NB4 (cell line): ENCODE measurements around the gene BAHD1.

Source experiments
- DNase-seq: peaks from one replicate; pipeline ENCODE4 v3.0.0; 2010; ENCODE audit warnings: low read depth
- H3K4me3 ChIP-seq: one replicate; pipeline ENCODE4 v1.5.1; 2011; ENCODE audit warnings: mild to moderate bottlenecking, low read depth, low read length, moderate library complexity
- MAX ChIP-seq: IDR thresholded peaks from 2 replicates; pipeline ENCODE4 v1.6.1; 2011; ENCODE audit warnings: low read depth, low read length
- MYC ChIP-seq: IDR thresholded peaks from 2 replicates; pipeline ENCODE4 v1.6.1; 2011; ENCODE audit warnings: low read depth, low read length
- POLR2A ChIP-seq: IDR thresholded peaks from 2 replicates; pipeline ENCODE4 v1.6.1; 2011; ENCODE audit warnings: mild to moderate bottlenecking; ENCODE audit not compliant: insufficient read length; ENCODE audit errors: extremely low read depth
- TF ChIP-seq, protein P1 (sequence below): IDR thresholded peaks from one replicate; pipeline ENCODE4 v1.5.1; 2012; ENCODE audit warnings: low read depth, low read length

BAHD1 gene

DNA sequence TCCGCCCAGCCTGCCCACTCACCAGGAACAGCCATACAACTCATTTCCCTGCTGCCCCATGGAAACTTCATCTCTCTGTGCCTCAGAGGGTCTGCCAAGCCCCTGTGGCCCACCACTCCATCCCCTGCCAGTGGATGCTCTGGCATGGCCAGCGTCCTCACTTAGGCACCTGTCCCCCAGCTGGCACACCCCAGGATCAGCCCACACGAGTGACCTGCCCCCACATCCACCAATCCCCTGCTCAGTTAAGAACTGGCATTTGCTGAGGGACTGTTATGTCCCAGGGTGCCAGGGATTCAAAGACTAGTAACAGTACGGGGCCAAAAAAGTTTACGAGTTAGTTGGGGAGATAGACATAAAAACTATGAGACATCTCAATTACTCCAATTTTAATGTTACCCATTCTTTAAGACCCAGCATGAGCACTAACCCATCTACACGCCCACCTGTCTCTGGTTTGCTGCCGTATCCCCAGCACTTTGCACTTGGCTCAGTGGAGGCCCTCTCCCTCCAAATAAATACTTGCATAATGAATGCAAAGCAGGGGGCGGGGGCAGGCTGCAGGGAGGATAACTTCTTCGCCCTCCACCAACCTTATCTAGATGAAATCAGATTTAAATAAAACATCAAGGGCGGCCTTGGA, 11.6 kb upstream of the BAHD1 start:
- no peak overlapping the region for H3K4me3 ChIP-seq
- TF ChIP-seq, protein P1, sequence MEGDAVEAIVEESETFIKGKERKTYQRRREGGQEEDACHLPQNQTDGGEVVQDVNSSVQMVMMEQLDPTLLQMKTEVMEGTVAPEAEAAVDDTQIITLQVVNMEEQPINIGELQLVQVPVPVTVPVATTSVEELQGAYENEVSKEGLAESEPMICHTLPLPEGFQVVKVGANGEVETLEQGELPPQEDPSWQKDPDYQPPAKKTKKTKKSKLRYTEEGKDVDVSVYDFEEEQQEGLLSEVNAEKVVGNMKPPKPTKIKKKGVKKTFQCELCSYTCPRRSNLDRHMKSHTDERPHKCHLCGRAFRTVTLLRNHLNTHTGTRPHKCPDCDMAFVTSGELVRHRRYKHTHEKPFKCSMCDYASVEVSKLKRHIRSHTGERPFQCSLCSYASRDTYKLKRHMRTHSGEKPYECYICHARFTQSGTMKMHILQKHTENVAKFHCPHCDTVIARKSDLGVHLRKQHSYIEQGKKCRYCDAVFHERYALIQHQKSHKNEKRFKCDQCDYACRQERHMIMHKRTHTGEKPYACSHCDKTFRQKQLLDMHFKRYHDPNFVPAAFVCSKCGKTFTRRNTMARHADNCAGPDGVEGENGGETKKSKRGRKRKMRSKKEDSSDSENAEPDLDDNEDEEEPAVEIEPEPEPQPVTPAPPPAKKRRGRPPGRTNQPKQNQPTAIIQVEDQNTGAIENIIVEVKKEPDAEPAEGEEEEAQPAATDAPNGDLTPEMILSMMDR: no peak
- TF ChIP-seq POLR2A (no peak), MAX (no peak), MYC (no peak)
- no peak for DNase-seq

GRCh38 chr15:40430271-40430805, 10.4 kb upstream of the BAHD1 start:
- no peak overlapping the region for H3K4me3 ChIP-seq
- TF ChIP-seq POLR2A (no peak), MYC (no peak), MAX (no peak)
- TF ChIP-seq, protein P1: no peak
- DNase-seq: peak; percentile 54

GRCh38 chr15:40435023-40435709, 5.6 kb upstream of the BAHD1 start:
- DNase-seq: no peak
- no peak overlapping the region for H3K4me3 ChIP-seq
- TF ChIP-seq, protein P1: no peak
- TF ChIP-seq MAX: no peak

DNA sequence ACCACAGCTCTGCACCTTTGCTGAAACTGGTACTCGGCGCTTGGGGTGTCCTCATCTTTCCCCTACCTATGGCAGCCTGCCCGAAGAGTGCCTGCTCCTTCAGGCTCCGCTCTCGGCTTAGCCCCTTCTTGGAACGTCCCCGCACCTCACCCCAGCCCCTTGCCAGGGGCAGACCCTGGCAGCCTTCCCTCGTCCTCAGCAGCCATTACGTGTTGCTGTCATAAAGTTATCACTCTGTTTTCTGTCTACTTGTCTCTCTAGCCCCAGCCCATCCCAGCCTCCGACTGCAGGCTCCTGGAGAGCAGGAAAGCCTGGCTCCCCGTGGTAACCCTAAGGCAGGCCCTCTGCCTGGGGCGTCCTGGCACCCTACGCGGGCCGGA, 5.1 kb upstream of the BAHD1 start:
- TF ChIP-seq, protein P1: no peak
- TF ChIP-seq POLR2A: no peak
- no peak for TF ChIP-seq MYC
- TF ChIP-seq MAX: no peak
- DNase-seq: no peak
- no peak overlapping the region for H3K4me3 ChIP-seq

GRCh38 chr15:40436116-40436891, 4.4 kb upstream of the BAHD1 start:
- H3K4me3 ChIP-seq: peak overlapping the region; percentile 16
- DNase-seq: peak; percentile 45
- TF ChIP-seq POLR2A: no peak
- TF ChIP-seq MAX: no peak
- TF ChIP-seq, protein P1: no peak
- TF ChIP-seq MYC: no peak
